ENCODE measurements around the gene KHDRBS2. TPM values are rescaled to one million over a fixed set of nuclear protein-coding genes. Genes with fewer than 3 reads are reported as not detected.

Gene KHDRBS2
- total and polyA plus RNA-seq, 2 of the 4 experiments (the other 2 are of a cell fraction): not detected

GRCh38 chr6:61640463-61640862 lies 645.6 kb downstream of the KHDRBS2 start:
- Histone ChIP-seq H3K4ac (ENCODE audit: low read depth, low read length) (no peak overlapping the region), H2AK5ac (ENCODE audit: low read depth, low read length) (no peak overlapping the region), H3K9me1 (ENCODE audit: insufficient read depth, low read length) (no peaks in the 10 kb centered on the region), H2BK5ac (ENCODE audit: low read depth, low read length, poor library complexity, severe bottlenecking) (no peak overlapping the region), H4K8ac (ENCODE audit: low read depth in 2 of 2, low read length in 2 of 2) (no peak overlapping the region), H4K91ac (ENCODE audit: insufficient read depth, low read depth, low read length) (no peak overlapping the region), H3K14ac (replicated peaks; ENCODE audit: low read depth, low read length) (no peak overlapping the region), H3K56ac (ENCODE audit: extremely low read depth, insufficient read depth, low read length) (no peak overlapping the region), H4K20me1 (ENCODE audit: insufficient read depth, low read length) (no peaks in the 10 kb centered on the region), H3K4me3 (ENCODE audit: insufficient read depth, low read depth, low read length) (no peak overlapping the region), H3K9me3 (ENCODE audit: control insufficient read depth, insufficient read depth, low read length) (no peaks in the 10 kb centered on the region), H3K27ac (ENCODE audit: insufficient read depth, low read length) (no peak overlapping the region), H2BK120ac (ENCODE audit: low read depth, low read length) (no peak overlapping the region), H4K5ac (ENCODE audit: low read depth, low read length) (no peak overlapping the region), H3K36me3 (ENCODE audit: control insufficient read depth, insufficient read depth, low read length) (no peaks in the 10 kb centered on the region), H3K18ac (ENCODE audit: low read depth, low read length) (no peak overlapping the region), H3K4me2 (ENCODE audit: low read depth, low read length) (no peak overlapping the region), H3K79me1 (ENCODE audit: low read depth in 1 of 2, low read length in 2 of 2) (no peaks in the 10 kb centered on the region), H3K9ac (ENCODE audit: low read depth, low read length) (no peak overlapping the region), H3K27me3 (ENCODE audit: control insufficient read depth, insufficient read depth, low read length) (no peaks in the 10 kb centered on the region), H2BK15ac (ENCODE audit: low read depth, low read length) (no peak overlapping the region), H2AFZ (replicated peaks; ENCODE audit: low read length, poor library complexity) (no peak overlapping the region), H2AK9ac (replicated peaks; ENCODE audit: low read depth, low read length, poor library complexity) (no peak overlapping the region), H3K4me1 (ENCODE audit: control insufficient read depth, insufficient read depth, low read length) (no peaks in the 10 kb centered on the region), H3K23ac (ENCODE audit: low read depth, low read length) (no peak overlapping the region), H2BK20ac (ENCODE audit: low read depth, low read length) (no peak overlapping the region)
- ChIA-PET CTCF (no interaction called here), POLR2A (ENCODE audit: unreplicated experiment) (no interaction called here)
- TF ChIP-seq RAD21 (IDR thresholded peaks at IDR 0.05; ENCODE audit: low read length) (no peak), MXI1 (IDR thresholded peaks at IDR 0.05; ENCODE audit: borderline replicate concordance, low read depth, low read length) (no peak), MAZ (IDR thresholded peaks at IDR 0.05; ENCODE audit: borderline replicate concordance, low read depth, low read length) (no peak), ELK1 (IDR thresholded peaks at IDR 0.05; ENCODE audit: borderline replicate concordance, low read depth, low read length) (no peak), CHD1 (IDR thresholded peaks at IDR 0.05; ENCODE audit: low read depth, low read length) (no peak), POLR2A (IDR thresholded peaks at IDR 0.05; ENCODE audit: low read depth, low read length) (no peak), MAFK (IDR thresholded peaks at IDR 0.05; ENCODE audit: low read depth, low read length) (no peak), CTCF (conservative IDR thresholded peaks at IDR 0.05; ENCODE audit: low read depth, low read length) (no peak), RCOR1 (IDR thresholded peaks at IDR 0.05; ENCODE audit: insufficient replicate concordance, low read length) (no peak), FOS (IDR thresholded peaks at IDR 0.05; ENCODE audit: low read depth, low read length) (no peak), BHLHE40 (IDR thresholded peaks at IDR 0.05; ENCODE audit: low read depth, low read length) (no peak), RFX5 (IDR thresholded peaks at IDR 0.05; ENCODE audit: low read depth, low read length) (no peak)
- TF ChIP-seq, protein P1, sequence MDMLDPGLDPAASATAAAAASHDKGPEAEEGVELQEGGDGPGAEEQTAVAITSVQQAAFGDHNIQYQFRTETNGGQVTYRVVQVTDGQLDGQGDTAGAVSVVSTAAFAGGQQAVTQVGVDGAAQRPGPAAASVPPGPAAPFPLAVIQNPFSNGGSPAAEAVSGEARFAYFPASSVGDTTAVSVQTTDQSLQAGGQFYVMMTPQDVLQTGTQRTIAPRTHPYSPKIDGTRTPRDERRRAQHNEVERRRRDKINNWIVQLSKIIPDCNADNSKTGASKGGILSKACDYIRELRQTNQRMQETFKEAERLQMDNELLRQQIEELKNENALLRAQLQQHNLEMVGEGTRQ (IDR thresholded peaks at IDR 0.05; ENCODE audit: low read depth, low read length): no peak
- DNase-seq (no peak), ATAC-seq (ENCODE audit: low read depth) (no peak)
- whole genome bisulfite sequencing, 2 experiments (ENCODE audit: extremely low coverage in 2 of 2, insufficient read length in 1 of 2): no CpG with 5 or more reads among the region's 3 CpGs
- in situ Hi-C loops (cut with MboI; ENCODE audit: low sequenced_read_pairs) (no loop called here), dilution Hi-C loops (cut with HindIII; ENCODE audit: low sequenced_read_pairs, unreplicated experiment) (no loop called here), intact Hi-C loops (cut with micrococcal nuclease) (no loop called here)
- BruUV-seq (replicated peaks): no TSS peak

All from IMR-90 (cell line).